D721Med (cell line): ENCODE results near the gene USF1.
"Not testable (repeated sequence)": the region's sequence is repeated elsewhere in the genome, so short reads cannot be mapped to it uniquely, and the experiment has no call there.

Experiments
- DNase-seq: peaks from one replicate; pipeline ENCODE4 v3.0.0; 2011; ENCODE audit warnings: low spot score; ENCODE audit not compliant: insufficient read length
- FAIRE-seq: peaks from 2 replicates; lab custom pipeline; 2011; peaks lifted over from hg19 to GRCh38; lab: Jason Lieb, UNC
- CTCF ChIP-seq: IDR thresholded peaks from 2 replicates; pipeline ENCODE4 v1.5.1; 2012; ENCODE audit warnings: mild to moderate bottlenecking, control low read depth; ENCODE audit not compliant: insufficient read depth; ENCODE audit errors: missing control alignments

Gene USF1

GRCh38 chr1:161017756-161018630 lies 27.8 kb downstream of the USF1 start:
- FAIRE-seq = no peak
- no peak for DNase-seq
- no peak for TF ChIP-seq CTCF

- not testable (repeated sequence) for FAIRE-seq, DNase-seq
Observed at GRCh38 chr1:161017181-161017580, 28.6 kb downstream of the USF1 start.

GRCh38 chr1:161016683-161017082 lies 29.1 kb downstream of the USF1 start:
- not testable (repeated sequence) for DNase-seq, FAIRE-seq

- DNase-seq = no peak
- FAIRE-seq = no peak
- no peak for TF ChIP-seq CTCF
Observed at GRCh38 chr1:161013488-161014230, 32.1 kb downstream of the USF1 start.

GRCh38 chr1:161013131-161013487 lies 32.7 kb downstream of the USF1 start:
- no peak for TF ChIP-seq CTCF
- DNase-seq = no peak
- FAIRE-seq = no peak

GRCh38 chr1:161012420-161012819 lies 33.4 kb downstream of the USF1 start:
- DNase-seq (no peak), FAIRE-seq (no peak)
- TF ChIP-seq CTCF = no peak

GRCh38 chr1:161009602-161010211 lies 36.1 kb downstream of the USF1 start:
- FAIRE-seq (no peak), DNase-seq (no peak)
- TF ChIP-seq CTCF = no peak
